HG02571 (cell line): ENCODE measurements around the gene MYH3.

ENCODE experiments used
- ATAC-seq: cut with Tn5 transposase; IDR thresholded peaks from one replicate; pipeline ENCODE4 v1.9.1; 2021; ENCODE audit warnings: mild to moderate bottlenecking, moderate library complexity; ENCODE audit not compliant: unreplicated experiment

Gene MYH3

DNA sequence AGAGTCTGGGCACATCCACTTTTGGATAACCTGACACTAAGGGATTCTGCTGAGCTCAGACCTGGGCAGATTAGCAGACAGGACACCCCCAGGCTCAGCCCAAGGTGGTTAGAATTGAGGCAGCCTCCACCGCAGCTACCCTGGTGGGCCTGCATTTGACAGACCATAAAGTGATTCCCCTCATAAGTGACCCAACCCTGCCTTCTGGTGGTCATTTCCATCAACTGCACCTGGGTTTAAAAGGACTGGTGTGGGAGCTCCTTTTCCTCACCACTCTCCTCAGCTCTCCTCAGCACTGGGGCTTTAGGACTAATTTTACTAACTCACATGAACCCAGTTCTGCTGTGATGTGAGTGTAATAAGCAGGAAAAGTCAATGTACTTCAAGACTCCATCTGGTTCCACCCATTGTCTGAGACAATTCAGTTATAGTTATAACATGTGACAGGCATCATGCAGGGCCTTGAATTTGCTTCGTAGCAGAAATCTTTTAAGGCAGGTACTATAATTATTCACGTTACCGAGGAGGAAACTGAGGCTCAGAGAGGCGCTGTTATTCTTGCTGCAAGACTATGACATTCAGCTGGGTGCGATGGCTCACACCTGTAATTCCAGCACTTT, 42.5 kb downstream of the MYH3 start:
- ATAC-seq: no peak

DNA sequence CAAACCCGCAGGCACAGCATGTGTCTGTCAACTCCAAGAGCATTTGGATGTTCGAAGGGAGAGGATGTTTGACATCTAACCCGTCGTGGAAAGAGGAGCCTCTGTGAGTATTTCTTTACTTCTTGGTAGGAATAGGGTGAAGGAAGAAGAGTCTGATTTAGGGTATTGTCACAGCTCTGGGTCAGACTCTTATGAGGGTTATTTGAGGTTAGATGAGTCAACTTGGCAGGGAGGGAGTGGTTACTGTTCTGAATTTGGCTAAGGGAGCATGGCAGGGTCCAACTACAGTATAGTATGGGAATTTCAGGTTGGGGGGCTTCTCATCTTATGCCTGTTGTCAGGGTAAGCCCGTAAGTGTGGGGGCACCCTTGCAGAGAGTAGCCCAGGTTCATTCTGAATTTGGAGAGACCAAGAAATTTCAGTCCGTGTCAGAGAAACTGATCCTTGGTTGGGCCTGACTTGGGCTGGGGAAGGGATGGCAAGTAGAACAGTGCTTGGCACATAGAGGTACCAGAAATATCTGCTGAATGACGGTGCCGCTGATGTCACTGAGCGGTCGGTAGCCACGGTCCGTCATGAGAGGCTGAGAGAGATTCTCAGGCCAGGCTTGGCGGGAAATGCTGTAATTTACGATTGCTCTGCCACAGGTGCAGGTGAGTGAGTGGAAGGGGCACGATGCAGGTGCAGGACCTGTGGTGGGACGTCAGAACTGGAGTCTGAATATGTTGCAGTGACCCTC, 43.2 kb downstream of the MYH3 start:
- ATAC-seq: no peak

DNA sequence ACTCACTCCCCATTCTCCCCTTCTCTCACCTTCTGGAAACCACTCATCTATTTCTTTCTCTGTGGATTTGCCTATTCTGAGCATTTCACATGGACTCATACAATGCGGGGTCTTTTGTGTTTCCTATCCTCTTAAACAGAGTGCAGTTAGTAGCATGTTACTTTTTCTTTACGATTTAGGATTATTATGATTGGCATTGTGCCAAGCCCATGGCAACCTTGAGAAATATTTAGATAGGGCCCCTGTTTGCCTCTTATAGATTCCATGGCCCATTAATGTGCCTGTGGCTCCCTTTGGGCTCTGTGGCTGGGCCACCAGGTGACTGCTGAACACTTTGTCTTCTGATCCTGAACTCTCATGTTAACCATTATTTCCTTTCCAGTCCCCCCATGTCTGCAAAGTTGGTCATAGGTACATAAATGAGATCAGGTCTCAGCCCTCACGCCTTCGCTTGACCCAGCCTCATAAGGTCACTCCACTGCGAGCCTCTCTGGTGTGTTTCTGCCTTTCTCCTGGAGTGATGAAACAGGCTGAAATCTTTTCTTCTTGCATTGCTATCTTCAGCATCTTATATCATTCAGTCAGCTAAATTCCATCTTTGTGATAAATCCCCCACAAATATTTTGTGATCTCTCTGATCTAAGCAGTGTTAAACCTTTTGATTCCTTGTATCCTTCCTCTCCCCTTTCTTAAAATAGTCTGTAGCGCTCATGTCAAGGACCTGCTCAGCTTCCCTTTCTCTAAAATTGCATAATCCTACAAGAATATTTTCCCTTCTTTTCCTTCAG, 44.0 kb downstream of the MYH3 start:
- no peak for ATAC-seq

DNA sequence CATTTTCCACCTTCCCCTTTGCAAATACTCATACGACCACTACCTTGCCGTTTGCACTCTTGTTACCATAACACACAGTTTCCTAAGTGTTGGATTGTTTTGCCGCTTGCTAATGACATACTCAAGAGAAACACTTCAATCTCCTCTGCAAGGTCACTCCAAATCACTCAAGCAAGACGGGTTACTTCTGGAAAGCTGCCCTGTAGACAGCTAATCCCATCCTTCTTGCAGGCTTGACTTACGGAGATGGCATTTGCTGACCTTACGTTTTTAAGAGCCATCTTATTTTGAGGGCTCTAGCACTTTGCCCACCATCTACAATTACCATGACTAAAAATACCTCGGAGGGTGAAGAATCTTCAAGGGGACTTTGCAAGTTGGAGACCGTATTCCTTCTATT, 46.2 kb downstream of the MYH3 start:
- no peak for ATAC-seq

DNA sequence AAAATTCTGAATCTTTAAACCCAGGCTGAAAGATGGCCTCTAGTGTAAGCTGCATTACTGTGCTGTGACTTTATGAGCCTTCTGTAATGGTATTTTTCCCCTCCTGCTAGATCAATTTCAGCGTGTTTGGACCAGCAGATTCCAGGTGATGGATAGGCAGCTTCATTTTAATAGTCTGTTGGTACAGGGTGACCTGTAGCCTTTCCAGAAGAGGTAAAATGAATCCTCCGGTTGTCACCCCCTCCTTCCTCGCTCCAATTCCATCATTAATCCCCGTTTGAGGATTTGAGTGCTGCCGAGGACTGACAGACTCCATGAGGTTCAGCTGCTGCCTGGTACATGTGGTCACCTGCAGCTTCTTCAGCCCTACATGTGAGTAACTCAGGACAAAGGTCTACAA, 48.9 kb downstream of the MYH3 start:
- no peak for ATAC-seq

DNA sequence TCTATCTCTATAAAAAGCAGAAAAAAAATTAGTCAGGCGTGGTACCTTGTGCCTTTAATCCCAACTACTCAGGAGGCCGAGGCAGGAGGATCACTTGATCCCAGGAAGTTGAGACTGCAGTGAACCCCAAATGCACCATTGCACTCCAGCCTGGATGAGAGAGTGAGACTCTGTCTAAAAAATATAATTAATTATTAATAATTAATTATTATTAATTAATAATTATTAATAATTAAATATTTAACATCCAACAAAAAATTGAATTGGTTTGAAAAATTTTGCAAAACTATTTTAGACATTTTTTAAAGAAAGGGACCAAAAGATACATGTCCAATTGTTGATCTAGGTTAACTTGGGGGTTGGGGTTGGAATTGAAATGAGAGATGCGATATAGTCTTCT, 51.0 kb downstream of the MYH3 start:
- no peak for ATAC-seq

DNA sequence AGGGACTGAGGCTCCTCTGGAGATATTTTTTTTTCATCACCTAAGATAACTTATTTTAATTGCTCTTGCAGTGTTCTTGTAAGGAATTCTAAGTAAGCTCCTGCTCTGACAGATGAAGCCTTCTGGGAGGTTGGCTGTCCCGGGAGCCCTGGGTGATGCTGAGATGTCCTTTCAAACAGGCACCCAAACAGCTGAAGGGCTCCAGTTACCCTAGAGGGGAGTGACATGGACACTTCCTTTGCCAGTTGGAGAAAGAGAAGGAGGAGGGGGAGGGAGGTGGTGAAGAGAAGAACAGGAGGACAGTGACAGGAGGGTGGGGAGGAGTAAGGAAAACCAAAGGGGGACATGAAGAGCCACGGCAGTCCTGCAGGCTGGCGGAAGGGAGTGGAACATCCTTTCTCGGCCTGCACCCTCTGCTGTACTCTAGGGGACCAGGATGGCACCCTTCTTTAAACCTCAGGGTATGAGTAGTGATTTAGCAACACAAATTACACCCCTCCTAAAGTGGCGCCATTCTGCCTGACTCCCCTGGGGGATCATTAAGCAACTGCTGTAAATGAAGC, 51.8 kb downstream of the MYH3 start:
- ATAC-seq: no peak

DNA sequence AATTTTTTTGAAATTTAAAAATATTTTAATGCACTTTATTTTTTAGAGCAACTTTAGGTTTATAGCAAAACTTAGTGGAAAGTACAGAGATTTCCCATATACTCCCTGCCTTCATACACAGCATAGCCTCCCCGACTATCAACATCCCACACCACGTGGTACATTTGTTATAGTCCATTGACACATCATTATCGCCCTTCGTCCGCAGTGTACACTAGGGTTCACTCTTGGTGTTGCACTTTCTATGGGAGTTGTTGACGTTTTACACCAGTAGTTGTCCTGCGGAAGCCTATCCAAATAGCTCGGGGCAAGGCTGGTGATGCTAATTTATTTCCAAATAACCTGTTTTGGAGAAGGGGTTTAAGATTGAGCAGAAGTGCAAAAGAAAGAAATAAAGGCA, 52.6 kb downstream of the MYH3 start:
- ATAC-seq: no peak

DNA sequence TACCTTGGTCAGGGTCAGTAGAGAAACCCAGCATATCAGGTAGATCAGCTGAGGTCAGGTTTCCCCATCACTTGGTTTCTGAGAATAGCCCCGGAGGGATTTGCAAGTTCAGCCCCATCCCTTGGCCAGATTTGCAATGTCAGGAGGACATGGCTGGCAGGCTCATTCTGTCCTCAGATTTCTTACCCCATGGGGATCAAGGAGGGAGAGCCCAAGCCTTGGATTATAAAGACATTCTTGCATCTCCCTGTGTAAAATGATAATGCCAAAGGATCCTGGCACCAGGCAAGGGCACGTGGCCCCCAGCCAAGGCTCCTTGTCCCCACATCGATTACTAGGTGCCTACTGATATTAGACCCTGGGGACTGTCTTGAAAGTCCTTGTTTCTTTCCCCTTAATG, 53.2 kb downstream of the MYH3 start:
- ATAC-seq: no peak

DNA sequence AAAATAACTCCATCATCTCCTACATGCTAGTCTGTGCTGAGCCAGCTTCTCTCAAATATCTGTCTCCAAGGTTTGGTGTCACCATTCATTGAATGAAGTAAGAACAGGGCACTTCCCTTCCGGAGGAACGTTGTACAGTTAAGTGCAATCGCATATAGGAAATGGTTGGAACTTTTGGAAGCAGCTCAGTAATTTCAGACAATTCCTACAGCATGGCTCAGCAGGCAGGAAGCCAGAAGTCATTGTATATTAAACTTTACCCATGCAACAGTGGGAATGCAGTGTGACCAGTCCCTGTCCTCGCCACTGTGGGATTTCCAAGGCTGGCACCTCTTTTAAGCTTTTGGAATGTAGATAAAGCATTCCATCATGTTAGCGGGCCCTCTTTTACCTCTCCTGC, 56.5 kb downstream of the MYH3 start:
- ATAC-seq: no peak

DNA sequence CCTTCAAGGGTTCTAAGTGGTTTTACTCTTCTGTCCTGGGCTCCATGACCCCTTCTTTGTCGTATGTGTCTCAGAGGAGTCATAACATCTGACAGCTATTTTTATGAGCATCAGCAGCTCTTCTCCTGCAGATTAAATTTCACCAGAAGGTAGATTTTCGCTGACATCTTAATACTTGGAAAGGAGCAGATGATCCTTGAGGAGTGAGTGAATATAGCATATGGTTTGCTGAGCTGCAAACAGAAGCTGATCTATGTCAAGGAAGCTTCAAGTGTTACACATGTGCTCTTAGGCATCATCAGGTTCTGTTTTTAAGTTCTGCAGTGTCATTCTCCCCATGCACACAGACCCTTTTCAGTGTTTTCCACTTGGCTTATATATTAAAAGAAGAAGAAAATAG, 58.5 kb downstream of the MYH3 start:
- ATAC-seq: no peak

DNA sequence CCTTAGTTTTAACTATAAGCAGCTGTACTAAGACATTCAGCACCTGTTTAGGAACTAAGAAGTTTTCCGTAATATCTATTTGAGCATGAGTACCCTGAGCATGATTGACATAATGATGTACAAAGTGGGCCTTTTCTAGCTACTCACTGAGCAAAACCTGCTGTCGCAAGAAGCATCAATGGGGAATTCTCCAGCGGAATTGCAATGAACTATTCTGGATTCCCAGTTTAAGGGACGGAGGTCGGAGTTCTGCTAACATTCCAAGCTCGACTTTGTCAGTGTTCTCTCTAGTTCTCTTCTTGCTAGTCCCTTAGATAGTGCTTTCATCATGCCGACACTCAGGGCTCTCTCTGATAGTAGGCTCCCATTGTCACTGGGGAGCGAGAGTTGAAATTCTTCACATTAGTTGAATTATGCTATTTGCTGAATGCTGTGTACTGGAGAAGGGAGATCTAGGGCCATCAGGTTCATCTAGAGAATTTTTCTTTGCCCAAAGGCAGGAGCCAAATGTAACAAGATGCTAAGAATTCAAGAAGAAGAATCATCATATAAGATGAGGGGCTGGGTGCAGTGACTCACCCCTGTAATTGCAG, 67.5 kb downstream of the MYH3 start:
- ATAC-seq: no peak

DNA sequence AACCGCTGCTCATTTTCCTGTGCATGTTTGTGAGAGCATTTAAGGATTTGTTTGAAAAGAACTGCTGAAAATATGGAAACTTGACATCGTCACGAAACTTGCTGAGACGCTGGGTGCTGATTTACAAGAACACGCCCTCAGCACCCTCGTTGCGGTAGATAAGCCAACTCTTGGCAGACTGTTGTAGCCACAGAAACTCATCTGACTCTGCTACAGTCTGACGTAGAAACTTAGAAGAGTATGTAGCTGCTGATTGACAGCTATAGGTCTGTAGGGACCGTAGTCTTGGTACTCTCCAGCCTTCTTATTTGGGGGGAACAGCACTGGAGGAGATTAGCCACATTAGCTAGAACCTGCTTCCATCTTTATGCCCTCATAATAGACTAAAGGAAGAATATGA, 71.6 kb downstream of the MYH3 start:
- no peak for ATAC-seq

DNA sequence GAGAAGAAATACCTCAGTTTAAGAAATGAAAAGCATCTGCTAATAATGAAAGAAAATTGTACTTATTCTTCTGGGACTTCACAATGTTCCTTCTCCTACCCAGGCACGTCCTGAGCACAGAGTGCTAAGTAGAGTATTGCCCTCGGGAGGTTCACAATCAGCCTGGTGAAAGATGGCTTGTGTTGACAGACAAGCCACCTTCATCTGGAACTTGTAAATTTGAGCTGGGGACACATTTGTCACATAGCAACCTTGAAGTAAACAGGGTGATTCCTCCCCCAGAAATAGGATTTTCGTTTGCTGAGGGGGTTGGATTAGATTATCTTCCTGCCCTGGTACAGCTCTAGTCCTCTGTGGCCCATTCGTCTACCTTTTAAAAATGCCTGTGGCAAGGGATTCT, 73.3 kb downstream of the MYH3 start:
- ATAC-seq: no peak

DNA sequence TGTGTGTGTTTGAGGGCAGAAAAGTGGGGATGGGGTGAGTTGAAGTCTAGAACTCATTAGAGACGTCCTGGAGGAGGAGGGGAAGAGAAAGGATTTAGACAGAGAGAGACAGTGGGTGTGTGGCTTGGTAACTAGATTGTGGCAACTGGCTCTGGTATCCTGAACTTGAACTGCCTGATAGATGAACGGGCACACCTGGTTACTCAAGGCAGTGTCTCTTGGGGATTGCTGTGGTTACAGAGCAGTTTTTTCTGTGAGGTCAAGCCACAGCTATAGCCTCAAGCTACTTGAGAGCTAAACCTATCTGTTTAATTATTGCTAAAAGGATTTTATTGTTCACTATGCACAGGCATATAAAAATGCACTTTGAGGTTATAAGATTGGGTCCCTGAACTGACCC, 77.8 kb downstream of the MYH3 start:
- ATAC-seq: no peak
